Astrocyte (in vitro differentiated cells and primary cell): ENCODE measurements around the gene MS4A18.

ENCODE experiments used
- CTCF ChIP-seq: IDR thresholded peaks from 2 replicates; pipeline ENCODE4 v1.5.1; 2011; ENCODE audit warnings: low read depth, mild to moderate bottlenecking, inconsistent platforms, low read length, moderate library complexity; ENCODE audit not compliant: insufficient read depth
- EZH2 ChIP-seq: IDR thresholded peaks from 2 replicates; pipeline ENCODE4 v1.6.1; 2012; ENCODE audit warnings: mild to moderate bottlenecking, low read length, inconsistent platforms; ENCODE audit not compliant: insufficient read depth

- no peak for TF ChIP-seq CTCF
- no peak for TF ChIP-seq EZH2
Observed at GRCh38 chr11:60765355-60765754, 40.8 kb downstream of the MS4A18 start.
